Amniotic stem cell (primary cell): ENCODE measurements around the gene SMC1B.
A peak's percentile ranks its signal among the peaks of the same experiment; 100 is the strongest.

Source experiments
- DNase-seq: peaks from one replicate; lab custom pipeline; 2025; lab: John Stamatoyannopoulos, UW

Gene SMC1B

GRCh38 chr22:45320357-45320976 is 92.9 kb downstream of the SMC1B start:
- DNase-seq, result no peak

- DNase-seq, result no peak
Measured at GRCh38 chr22:45319324-45319685, 94.1 kb downstream of the SMC1B start.

- peak; percentile 57 for DNase-seq
Measured at GRCh38 chr22:45318558-45319323, 94.7 kb downstream of the SMC1B start.

- peak; percentile 79 for DNase-seq
Measured at GRCh38 chr22:45318168-45318557, 95.2 kb downstream of the SMC1B start.

GRCh38 chr22:45317551-45318167 is 95.7 kb downstream of the SMC1B start:
- DNase-seq, result no peak

GRCh38 chr22:45316796-45317526 is 96.4 kb downstream of the SMC1B start:
- DNase-seq, result no peak

GRCh38 chr22:45314786-45315185 is 98.6 kb downstream of the SMC1B start:
- no peak for DNase-seq

- DNase-seq, result no peak
Measured at GRCh38 chr22:45314054-45314721, 99.2 kb downstream of the SMC1B start.

- no peak for DNase-seq
Measured at GRCh38 chr22:45312856-45313255, 100.5 kb downstream of the SMC1B start.

- no peak for DNase-seq
Measured at GRCh38 chr22:45312415-45312814, 101.0 kb downstream of the SMC1B start.

GRCh38 chr22:45310977-45311531 is 102.3 kb downstream of the SMC1B start:
- no peak for DNase-seq

- no peak for DNase-seq
Measured at GRCh38 chr22:45310331-45310976, 102.9 kb downstream of the SMC1B start.

- DNase-seq, result peak; percentile 84
Measured at GRCh38 chr22:45309422-45310227, 103.8 kb downstream of the SMC1B start, which contains the start of gene FAM118A. TSS of gene FAM118A (plus strand) at chr22:45309934. CDS start at chr22:45322380, 12,446 bp downstream.

GRCh38 chr22:45308957-45309421 is 104.4 kb downstream of the SMC1B start:
- DNase-seq, result no peak

- no peak for DNase-seq
Measured at GRCh38 chr22:45308391-45308956, 104.9 kb downstream of the SMC1B start.

GRCh38 chr22:45306139-45306538 is 107.3 kb downstream of the SMC1B start:
- no peak for DNase-seq

GRCh38 chr22:45305456-45306075 is 107.8 kb downstream of the SMC1B start:
- DNase-seq, result no peak

- DNase-seq, result no peak
Measured at GRCh38 chr22:45304971-45305370, 108.4 kb downstream of the SMC1B start.

- DNase-seq, result no peak
Measured at GRCh38 chr22:45303181-45303580, 110.2 kb downstream of the SMC1B start.
